GM21526 (cell line): ENCODE results near the gene PPM1L.
A peak's percentile ranks its signal among the peaks of the same experiment; 100 is the strongest.

Experiments
- ATAC-seq: cut with Tn5 transposase; IDR thresholded peaks from one replicate; pipeline ENCODE4 v1.9.1; 2021; ENCODE audit warnings: moderate library complexity; ENCODE audit not compliant: unreplicated experiment, low FRiP score

The PPM1L gene

DNA sequence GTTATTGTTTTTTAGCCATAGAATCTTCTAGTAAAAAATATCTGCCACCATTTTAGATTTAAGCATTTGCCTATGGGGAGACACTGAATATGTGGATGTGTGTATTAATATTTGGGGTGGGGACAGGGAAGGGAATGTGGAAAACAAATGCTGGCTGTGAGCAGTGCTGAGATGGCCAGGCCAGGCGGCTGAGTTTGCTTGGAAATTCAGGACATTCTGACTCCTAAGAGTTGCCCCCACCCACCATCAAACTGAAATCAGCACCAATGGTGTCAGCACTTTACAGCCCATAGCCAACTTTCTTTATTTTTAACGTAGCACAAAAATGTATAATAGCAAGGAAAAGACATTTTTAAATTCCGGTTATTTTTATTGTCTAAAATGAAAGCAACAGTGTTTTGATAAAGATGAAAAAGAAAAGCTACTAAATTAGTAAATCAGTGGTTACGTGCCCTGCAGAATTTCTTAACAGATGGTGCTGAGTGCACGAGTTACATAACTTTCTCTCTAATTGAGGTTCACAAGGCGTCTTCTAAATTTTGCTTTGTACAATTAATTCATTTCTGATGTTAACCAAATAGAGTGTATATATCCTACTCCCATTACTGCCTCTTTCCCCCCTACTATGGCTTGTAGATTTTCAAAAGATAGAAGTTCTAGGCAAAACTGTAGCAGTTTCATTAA, 315.1 kb downstream of the PPM1L start:
- ATAC-seq: no peak

DNA sequence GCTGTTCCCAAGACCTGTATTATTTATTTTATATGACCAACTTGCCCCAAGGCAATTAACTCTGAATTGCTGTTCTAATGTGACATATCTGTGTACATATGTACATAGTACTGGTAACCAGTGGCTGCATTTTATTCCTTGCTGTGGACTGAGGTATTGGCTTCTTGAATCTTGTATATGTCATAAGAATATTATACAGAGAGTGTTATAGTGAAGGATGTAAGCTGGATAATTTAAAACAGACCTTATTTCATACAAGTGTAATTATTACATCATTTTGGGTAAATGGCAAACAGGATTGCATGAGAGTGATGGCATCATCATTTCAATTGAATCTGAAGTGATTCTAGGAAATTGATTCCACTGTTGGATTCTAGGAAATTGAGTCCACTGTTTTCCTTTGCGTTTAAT, 316.2 kb downstream of the PPM1L start:
- no peak for ATAC-seq

DNA sequence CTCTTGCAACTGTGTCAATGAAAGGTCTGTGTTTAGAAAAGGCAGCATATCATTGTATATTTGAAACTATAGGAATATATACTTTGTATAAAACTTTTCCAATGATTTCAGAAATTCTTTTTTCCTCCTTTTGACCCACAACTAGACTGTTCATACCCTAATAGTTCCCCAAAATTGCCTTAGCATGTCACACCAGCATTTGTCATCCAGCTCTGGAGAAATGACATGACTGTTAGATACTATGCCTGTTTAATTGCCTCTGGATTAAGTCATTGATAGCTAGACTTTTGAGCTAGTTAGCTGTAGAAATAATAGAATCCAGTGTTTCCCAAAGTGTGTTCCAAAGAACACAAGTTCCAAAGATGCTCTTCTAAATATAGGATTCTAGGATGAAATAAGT, 316.7 kb downstream of the PPM1L start:
- ATAC-seq: no peak

DNA sequence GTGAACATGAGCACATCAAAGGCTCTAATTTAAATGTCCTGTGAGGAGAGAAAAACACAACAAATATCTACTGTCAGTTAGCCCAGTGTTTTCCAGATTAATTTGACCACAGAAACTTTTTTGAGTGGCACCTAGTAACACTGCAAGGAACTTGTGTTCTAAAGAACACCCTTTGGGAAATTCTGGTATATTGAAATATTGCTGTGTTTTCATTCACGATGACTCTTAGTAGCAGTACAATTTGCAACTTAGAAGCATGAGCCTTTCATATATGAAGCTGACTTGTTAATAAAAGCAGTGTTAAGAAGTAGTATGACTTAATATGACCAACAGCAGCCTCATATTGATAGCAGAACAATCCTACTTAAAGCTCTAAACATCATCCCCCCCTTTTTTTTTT, 317.1 kb downstream of the PPM1L start:
- no peak for ATAC-seq

DNA sequence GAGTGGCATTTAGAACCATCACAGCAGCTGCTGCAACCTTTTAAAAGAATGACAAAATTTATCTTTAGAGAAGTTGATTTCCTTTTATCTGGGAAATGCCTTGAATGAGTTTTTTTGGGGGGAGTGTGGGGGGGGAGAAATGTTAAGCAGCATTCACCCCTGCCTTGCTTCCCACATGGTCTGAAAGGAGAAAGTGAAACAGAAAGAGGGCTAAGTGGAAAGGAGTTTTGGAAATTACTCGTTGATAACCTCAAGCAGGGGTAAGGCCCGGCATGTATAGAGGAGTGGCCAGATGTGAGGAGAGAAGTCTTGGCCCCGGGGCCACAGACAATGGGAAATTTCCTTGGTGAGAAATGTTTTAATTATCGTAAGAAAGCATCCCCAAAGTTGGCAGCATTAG, 325.6 kb downstream of the PPM1L start:
- ATAC-seq: peak; percentile 80

DNA sequence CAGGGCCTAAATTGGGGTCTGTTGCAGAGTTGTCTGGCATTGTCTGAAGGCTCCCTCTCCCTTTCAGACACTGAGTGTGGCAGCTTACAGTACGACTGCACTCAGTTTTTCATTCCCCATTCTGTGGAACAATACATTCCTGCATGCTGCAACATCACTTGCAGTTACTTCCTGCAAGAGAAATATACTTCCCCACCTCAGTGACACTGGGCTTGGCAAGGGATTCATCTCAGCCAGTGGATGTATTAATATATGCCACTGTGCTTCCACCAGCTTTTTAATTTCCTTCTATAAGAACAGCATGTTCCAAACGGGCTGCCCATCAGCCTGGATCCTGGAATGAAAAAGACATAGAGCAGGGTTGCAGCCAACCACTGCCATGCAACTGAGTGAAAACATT, 326.0 kb downstream of the PPM1L start:
- peak; percentile 32 for ATAC-seq

DNA sequence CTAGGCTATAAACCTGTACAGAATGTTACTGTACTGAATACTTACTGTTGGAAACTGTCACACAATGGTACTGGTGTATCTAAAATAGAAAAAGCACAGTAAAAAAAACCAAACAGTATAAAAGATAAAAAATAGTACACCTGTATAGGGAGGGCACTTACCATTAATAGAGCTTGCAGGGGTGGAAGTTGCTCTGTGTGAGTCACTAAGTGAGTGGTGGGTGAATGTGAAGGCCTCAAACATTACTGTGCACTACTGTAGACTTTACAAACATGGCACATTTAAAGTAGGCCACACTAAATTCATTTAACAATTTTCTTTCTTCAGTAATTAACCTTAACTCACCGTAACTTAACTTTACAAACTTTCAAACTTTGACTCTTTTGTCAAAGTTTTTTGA, 327.1 kb downstream of the PPM1L start:
- ATAC-seq: no peak

DNA sequence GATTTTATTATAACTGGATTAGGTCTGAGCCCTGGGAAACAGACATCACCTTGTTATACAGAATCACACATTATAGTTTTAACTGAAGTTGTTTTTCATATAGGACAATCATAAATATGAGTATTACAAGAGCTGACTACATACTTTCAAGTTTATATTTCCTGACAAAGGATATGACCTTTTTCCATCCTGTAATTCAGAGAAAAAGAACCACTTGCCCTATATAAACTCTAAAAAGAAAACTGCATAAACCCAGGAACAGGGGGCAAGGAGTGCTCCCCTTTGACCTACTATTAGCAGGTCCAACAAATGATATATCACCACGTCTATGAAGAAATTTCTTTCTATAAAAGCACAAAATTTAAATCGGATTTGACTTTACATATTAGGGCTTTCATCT, 328.2 kb downstream of the PPM1L start:
- no peak for ATAC-seq

DNA sequence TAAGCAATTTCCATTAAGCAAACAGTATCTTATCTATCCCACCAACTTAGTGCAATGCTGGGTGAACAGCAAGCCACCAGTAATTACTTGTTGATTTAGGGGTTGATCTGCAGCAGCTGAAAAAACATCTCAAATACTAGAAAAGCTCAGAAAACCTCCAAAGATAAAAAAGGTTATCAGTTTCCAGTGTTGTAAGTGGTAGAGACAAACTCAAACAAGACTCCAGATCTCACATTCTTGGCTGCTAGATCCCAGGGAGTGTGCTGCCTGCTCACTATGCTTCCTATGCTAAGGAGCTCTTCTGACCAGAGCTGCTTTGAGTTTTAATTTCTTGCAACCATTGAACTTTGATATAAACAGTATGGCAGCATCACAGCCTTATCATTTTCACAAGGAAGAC, 337.9 kb downstream of the PPM1L start:
- ATAC-seq: no peak

DNA sequence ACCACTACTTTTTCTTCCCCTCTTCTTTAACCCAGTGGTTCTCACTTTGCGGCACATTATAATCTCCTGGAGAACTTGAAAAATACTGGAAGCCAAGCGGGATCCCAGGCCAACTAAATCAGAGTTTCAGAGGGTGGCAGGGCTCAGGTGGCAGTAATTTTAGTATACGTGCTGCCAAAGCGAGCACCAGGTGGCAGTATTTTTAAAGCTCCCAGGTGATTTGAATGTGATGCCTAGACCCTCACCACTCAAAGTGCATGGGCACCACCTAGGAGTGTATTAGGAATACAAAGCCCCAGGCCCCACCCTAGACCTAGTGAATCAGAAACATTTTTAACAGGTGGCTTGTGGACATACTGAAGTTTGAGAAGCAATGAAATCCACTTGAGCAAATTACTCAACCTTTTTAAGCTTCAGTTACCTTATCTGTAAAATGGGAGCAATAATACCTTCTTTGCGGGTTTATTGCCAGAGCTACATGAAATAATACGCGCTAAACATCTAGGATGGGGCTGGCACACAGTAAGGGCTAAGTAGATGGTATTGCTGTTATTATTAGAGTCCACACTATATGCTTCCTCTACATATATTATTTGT, 340.8 kb downstream of the PPM1L start:
- no peak for ATAC-seq

DNA sequence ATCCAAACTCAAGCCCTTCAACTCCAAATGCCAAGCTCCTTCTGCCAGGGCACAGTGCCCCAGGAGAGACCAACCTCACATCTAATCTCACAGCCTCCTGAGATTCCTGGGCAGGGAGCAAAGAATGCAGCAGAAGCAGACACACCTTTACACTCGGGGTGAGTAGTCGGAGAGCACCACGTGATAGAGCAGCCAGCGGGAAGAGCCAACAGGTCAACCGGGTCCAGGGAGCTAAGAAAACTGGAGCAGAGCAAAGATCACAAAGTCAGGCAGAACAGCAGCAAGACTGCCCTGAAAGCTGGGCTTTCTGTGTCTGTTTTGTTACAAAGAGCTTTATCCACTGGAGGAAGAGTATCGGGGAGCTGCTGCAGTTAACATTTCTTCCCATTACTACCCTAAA, 345.0 kb downstream of the PPM1L start:
- no peak for ATAC-seq

DNA sequence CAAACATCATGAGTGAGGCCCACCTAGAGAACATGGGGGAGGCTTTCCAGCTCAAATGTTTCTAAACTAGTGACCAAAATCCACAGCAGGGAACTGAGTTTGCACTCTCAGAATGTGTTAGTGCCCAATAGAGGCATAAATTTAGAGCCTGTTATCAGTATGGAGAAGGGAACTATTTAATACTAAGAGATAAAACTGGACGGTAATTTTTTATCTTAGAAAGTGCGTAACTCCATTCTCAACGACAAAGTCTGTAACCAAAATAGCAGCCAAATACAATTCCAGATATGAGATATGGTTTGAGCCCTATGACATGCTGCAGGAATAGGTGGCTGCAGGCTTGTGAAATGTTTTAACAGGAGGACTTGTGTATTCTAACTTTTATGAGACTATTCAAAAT, 345.6 kb downstream of the PPM1L start:
- no peak for ATAC-seq

DNA sequence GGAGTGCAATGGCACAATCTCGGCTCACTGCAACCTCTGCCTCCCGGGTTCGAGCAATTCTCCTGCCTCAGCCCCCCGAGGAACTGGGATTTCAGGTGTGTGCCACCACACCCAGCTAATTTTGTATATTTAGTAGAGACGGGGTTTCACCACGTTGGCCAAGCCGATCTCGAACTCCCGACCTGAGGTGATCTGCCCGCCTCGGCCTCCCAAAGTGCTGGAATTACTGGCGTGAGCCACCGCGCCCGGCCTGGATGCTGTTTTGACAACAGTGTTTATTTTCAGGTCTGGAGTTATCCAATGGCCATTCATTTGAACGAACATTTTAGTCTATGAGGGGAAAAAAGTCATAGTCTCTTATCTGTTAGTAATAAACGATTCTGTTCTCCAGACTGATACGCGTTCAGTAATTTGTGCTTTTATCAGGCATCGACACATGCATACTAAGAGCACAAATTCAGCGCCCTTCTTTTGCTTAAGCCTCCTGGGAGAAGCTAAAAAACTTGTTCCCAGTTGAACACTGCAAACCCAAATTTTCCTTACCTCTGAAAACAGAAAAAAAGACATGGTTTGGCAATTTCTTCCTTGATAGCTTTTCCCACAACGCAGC, 347.9 kb downstream of the PPM1L start:
- ATAC-seq: no peak

DNA sequence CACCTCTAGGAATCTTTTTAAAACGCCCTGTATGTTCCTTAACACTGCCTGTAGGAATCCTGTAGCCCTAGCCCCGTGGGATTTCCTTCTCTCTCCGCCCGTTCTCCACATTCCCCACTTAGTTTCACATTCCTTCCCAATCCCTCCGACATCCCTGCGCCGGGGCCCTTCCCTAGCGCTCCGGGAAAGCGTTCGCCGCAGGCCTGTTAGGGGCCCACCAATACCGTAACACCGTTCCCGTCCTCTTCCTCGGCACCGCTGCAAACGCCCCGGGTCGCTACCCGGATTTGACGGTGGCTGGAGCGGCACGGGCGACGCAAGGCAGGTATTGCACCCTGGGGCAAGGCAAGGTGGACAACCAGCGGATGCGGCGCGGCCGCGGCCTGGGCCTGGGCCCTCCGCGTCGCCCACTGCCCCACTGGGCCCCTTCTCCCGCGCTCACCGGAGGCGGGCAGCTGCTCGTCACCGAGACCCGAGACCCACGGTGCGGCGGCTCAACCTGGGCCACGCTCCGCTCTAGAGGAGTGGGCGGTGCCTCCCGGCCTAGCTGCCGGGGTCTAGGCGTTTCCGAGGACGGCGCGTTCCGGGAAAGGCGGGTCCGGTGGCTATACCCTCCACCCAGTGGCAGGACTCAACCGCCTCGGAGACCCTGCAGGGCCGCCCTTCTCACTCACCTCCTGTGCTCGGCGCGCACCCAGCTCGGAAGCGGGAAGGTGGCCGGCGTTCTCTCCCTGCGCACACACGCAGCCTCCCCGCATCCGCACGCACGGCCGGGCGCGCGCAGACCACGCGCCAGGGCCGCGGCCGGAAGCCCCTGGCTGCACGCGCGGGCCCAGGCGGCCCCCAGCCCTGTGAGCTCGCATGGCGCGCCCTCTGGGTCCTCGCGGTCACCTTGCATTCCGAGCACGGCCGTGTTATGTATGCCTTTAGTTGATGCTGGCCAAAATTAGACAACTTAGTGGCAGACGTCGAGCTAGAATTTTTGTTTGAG, 348.8 kb downstream of the PPM1L start, which contains the start of gene B3GALNT1:
B3GALNT1 (minus strand) TSS at position 789 of the 991 bp plus-strand sequence. CDS start 18,595 bp downstream, outside the sequence.
- peak; percentile 79 for ATAC-seq

DNA sequence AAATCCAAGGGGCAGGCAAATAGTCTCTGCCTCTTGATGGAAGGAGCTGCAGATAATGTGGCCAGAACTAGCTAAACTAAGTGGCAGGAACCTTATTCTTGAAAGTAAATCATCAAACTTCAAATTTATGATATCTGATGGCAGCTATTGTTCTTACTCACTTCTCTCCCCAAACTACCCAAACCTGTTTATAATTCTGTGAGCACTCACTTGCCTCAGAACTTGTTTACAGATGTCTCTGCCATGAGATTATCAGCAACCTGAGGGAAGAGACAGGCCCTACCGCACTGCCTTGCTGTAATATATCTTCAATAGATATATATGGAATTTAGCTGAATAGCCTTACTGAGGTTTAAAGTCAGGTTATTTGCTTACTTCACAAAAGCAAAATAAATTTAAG, 351.3 kb downstream of the PPM1L start:
- ATAC-seq: no peak

DNA sequence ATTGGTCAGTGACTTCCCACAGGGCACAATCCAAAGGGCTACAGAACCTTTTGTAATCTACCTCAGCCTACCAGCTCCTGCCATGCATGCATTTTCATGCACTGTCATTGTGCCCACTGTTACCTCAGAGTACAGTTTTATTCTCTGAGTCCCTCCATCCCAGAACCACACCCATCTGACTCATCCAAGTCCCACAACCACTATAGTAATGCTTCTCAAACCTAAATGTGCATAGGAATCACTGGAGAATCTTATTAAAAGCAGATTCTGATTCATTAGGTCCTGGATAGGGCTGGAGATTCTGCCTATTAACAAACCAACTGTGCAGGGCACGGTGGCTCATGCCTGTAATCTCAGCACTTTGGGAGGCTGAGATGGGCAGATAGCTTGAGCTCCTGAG, 352.8 kb downstream of the PPM1L start:
- ATAC-seq: no peak

DNA sequence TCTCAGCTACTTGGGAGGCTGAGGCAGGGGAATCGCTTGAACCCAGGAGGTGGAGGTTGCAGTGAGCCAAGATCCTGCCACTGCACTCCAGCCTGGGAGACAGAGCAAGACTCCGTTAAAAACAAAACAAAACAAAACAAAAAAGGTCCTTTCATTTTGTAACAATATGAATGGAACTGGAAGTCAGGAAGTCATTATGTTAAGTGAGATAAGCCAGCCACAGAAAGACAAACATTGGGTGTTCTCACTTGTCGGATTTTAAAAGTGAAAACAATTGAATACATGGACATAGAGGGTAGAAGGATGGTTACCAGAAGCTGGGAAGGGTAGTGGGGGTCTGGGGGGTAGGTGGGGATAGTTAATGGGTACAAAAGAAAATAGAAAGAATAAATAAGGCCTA, 361.6 kb downstream of the PPM1L start:
- no peak for ATAC-seq

DNA sequence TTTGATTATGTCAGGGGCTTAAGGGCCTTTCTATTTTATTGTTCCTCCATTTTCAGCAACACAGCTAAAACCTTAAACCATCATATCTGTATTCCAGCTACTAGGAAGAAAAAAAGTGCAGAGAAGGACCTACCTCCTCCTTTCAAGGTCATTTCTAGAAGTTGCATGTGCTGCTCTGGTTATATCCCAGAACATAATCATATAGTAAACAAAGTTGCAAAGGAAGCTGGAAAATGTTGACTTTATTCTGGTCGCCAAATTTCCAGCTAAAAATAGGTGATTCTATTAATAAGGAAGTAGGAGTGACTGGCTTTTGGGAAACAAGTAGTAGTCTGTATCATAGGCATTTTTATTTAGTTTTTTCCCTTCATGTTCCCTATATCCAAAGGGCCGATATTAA, 370.5 kb downstream of the PPM1L start:
- ATAC-seq: no peak
